Esophagus mucosa (tissue), 1 donor: Measurements from ENCODE around the gene HDAC9. TPM values are rescaled to one million over a fixed set of nuclear protein-coding genes. Genes with fewer than 3 reads are reported as not detected.
"Not testable (repeated sequence)": the region's sequence is repeated elsewhere in the genome, so short reads cannot be mapped to it uniquely, and the experiment has no call there.

Source experiments
- ATAC-seq: fragments of 200-7000 bp; cut with Tn5 transposase; one replicate; pipeline ENCODE4 v1.9.1; 2020
- total RNA-seq: library from RNA; stranded (reverse); gene quantifications from one replicate; pipeline ENCODE4 v1.2.4, GENCODE V29; 2023
- donor health status: DM: yes; HTN: yes; CAD: no.

HDAC9 gene
- total RNA-seq, 1 donor from 2014 or later: 2.4 TPM

DNA sequence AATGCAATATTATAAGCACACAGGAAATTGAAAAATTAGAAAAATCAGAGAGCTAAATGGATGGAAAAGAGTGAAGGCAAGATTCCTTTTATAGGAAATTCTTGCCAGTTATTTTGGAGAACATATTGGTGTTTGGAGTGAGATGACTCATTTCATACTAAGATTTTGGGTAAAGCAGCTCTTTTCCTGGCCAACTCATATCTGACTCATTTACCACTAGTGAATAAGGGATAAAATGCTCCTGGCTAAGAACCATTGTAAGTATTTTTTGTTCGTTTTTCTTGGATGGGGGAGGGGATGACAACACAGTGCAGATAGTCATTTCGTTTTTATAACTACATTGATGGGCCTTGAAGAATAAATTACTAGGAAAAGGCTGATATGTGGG, 482.6 kb downstream of the HDAC9 start:
- peak; percentile 45 for ATAC-seq

DNA sequence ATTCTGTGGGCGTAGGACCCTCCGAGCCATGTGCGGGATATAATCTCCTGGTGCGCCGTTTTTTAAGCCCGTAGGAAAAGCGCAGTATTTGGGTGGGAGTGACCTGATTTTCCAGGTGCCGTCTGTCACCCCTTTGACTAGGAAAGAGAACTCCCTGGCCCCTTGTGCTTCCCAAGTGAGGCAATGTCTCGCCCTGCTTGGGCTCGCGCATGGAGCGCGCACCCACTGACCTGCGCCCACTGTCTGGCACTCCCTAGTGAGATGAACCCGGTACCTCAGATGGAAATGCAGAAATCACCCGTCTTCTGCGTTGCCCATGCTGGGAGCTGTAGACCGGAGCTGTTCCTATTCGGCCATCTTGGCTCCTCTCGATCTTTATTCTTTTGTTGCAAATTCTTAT, 495.2 kb downstream of the HDAC9 start:
- not testable (repeated sequence) for ATAC-seq

DNA sequence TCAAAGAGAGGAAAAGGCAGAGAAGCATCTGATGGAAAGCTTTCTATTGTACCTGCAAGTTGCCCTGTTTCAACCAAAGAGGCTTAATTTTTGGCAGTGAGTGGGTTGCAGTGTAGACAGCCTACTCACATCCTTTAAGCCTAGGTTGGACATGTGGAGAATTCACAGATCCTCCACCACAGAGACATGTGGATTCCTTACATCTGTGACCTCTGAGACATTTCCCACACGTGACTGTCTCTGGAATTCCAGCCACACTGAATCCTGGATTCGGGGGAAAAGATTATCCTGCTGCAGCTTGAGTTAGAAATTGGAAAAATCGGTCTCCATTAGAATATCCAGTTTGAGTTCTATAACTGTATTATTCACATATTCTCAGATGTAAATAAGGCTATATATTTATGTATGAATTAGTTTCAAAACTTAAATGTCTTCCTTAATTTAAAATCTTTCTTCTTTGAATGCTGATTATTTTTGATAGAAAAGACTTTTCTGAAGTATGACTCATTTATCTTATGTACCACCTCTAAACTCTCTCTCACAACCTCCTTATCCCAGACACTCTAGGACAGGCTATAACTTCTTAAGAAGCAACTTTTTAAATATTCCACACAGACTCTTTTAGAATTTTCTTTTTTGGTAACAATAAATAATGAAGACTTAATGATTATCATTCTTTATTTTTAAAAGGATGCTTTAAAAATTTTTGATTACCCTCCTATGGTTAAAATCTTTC, 498.6 kb downstream of the HDAC9 start:
- ATAC-seq: no peak

DNA sequence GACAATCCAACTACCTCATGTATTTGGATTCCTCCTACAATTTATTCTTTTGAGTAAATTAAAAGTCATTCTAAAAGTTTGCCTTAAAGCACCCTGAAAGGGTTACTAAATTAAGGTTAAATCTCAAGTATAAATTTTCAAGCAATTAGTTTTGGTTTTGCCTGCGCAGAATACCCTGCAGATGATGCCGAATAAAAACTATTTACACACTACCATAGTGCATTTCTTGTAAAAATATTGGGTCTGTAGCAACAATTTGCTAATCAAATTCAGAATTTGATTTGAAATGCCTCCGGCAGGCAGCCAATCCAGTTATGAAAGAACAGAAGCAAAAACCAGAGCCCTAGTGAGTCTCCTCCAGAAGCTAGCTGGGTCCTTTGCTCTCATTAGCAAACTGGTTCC, 499.7 kb downstream of the HDAC9 start:
- no peak for ATAC-seq

DNA sequence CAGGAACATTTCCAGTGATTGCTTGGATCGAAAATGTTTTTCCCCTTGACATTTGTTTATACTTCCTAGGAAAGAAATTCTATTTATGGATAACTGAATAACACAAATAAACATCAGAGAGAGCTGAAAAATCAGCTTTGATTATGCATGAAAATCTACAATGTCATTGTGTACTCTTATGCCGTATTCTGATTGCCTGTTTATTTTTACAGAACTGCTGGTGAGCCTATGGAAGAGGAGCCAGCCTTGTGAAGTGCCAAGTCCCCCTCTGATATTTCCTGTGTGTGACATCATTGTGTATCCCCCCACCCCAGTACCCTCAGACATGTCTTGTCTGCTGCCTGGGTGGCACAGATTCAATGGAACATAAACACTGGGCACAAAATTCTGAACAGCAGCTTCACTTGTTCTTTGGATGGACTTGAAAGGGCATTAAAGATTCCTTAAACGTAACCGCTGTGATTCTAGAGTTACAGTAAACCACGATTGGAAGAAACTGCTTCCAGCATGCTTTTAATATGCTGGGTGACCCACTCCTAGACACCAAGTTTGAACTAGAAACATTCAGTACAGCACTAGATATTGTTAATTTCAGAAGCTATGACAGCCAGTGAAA, 500.4 kb downstream of the HDAC9 start:
- ATAC-seq: no peak

DNA sequence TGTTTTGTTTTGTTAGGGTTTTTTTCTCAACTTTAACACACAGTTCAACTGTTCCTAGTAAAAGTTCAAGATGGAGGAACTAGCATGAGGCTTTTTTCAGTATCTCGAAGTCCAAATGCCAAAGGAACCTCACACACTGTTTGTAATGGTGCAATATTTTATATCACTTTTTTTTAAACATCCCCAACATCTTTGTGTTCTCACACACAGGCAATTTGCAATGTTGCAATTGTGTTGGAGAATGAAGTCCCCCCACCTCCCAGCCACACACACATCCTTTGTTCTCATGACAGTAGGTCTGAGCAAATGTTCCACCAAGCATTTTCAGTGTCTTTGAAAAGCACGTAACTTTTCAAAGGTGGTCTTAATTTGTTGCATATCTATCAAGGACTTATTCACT, 501.0 kb downstream of the HDAC9 start:
- ATAC-seq: no peak

DNA sequence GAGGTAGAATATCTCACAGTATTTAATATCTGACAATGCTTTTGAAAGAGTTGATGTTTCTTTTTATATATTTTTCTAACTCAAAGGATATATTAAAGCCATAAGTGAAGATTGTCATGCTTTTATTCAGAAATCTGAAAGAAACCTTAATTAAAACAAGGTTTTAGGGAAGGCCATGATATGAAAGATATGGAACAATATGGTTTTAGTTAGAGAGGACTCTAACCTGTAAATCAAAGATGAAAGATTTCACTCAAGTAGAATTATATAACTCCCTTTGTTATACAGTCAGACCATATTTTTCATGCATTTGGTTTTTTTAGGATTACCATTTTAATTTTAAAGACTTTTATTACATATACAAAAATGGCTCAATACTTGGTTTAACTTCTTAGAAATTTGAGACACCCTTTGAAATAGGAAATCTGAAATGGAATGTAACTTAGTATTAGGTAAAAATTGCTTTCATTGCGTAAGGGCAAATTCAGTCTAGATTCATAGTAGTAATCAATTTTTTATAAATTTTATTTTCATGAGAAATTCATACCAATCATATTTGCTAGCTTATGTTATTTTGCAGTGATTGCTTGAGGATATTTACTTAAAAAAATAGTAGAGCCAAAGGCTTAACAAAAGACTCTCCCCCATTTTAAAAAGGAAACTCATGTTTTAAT, 502.1 kb downstream of the HDAC9 start:
- ATAC-seq: no peak

DNA sequence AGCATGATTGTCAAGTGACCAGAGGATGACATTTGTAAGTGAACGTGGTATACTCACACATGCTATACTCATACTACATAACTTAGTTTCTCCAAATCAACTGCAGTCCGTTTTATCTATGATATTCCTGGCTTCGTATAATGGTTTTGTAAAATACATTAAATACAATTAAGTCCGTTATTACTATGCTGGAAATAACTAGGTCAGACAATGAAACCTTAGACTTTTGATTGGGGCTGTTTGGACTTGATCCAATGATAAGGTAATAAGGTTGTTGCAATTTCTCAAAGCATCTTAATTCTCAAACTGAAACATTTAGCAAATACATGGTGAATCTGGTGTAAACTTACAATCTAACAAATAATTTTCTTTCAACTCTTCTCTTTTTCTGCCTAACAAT, 504.9 kb downstream of the HDAC9 start:
- no peak for ATAC-seq

DNA sequence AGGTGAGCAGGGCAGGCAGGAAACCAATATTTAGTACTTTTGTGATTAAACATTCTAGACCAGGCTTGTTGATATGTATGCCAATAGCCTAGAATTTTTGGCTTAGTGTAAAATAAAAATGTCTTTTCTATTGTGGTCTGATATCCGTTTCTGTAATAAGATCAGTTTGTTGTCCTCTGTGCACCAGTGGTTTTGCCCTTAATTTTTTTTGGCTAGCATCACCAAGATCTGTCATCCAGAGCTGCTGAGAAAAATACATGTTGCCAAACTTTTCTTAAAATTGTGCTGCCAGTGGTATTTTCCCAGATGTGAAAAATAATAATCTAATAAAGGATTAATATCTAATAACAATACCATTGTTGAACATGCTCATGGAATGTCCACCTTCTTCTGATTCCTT, 506.3 kb downstream of the HDAC9 start:
- ATAC-seq: no peak

DNA sequence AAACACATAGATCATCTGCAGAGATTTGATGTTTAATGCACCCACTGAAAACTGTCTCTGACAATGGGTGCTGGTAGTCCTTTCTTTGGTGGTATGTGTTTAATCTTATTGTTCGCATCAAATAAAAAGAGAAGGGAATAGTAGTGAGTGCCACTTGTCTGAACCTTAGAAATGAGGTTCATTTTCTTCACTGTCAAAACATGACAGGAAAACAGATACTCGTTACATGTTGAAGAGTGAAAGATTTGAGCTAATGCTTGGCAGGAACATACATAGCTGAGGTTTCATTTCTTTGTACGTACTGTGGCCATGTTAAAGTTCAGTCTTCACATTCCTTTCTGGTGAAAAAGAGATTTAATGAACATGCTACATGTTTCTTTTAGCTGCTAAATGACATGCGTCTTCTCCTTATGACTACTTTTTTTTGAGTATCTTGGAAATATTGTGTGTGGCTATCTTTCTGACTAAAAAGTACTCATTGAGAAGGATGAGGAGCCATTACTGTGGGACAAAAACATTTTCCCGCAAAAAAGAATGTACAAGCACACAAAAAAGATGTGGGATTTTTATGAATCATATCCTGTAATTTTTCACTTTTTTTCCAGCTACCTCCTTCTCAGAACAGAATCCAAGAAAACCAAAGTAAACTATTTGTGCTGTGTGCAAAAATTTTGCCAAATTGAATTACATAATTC, 513.8 kb downstream of the HDAC9 start:
- ATAC-seq: no peak

DNA sequence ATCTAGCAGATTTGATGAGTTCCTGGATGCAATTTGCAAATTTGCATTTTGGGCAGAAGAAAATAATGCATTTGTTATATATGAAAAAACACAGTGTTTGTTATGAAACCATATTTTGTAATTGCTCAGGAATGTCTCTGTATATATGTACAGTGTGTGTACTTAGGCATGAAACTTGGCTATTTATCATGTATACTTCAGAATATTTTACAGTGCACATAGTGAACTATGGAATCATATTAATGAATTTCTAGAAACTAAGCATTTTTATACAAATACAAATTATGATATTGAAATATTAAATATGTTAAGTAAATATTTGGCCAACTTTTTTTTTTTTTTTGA, 514.4 kb downstream of the HDAC9 start:
- no peak for ATAC-seq

DNA sequence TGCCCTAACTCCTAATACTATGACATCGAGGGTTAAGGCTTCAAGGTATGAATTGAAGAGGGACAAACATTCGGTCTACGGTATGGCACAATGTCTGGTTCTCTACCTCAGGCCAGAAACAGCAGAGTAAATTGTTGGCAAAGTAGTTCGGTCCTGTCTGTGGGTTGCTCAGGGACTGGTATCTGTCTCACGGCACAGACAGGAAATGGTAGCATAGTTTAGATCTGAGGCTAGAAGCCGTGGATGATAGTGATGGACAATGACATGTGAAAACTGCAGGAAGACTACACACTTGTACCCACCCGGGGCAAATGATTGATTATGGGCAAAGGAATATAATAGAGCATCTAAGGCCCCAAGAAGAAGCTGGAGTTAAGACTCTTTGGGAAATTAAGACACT, 515.7 kb downstream of the HDAC9 start:
- no peak for ATAC-seq

DNA sequence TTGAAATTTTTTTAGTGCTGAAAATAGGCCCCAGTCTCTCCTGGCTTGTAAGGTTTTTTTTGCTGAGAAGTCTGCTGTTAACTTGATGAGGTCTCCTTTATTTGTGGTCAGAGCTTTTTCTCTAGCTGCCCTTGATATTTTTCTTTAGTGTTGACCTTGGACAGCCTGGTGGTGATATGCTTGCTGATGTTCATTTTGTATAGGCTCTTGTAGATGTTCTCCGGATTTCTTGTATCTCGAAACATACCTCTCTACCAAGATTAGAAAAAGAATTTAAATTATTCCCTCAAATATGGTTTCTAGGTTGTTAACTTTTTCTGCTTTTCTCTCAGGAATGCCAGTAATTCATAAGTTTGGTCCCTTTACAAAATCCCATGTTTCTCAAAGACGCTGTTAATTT, 519.5 kb downstream of the HDAC9 start:
- no peak for ATAC-seq

DNA sequence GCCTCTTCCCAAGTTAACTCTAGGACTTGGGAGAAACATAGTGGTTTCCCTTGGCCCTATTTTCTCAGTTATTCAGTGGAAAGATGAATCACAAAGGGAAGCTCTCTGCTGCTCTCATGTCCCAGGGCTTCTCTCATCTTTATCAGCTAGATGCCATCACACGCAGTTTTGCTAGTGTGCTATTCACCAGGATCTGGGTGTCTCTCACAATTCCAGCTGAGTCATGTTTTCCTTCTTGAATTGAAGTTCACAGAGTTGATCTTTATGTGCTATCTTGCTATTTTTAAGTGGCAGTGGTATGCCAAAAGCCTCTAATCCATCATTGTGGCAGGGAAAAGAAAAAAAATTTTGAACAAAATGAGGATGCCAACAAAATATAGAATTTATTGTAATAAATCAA, 520.6 kb downstream of the HDAC9 start:
- no peak for ATAC-seq

DNA sequence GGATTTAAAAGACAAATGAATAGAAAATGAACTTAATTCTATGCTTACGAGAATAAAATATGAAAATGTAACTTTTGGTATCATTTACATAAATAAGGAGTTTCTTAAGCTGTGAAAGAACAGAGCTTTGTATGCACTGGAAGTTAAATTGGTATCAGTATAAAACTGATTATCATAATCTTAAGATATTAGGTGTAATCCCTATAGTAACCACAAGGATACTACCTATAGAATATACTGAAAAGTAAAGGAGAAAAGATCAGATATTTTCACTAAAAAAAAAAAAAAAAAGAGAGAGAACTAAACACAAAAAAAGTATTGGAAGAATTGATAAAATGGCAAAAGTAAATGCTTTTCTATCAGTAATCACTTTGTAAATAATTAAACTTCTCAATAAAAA, 521.8 kb downstream of the HDAC9 start:
- no peak for ATAC-seq

DNA sequence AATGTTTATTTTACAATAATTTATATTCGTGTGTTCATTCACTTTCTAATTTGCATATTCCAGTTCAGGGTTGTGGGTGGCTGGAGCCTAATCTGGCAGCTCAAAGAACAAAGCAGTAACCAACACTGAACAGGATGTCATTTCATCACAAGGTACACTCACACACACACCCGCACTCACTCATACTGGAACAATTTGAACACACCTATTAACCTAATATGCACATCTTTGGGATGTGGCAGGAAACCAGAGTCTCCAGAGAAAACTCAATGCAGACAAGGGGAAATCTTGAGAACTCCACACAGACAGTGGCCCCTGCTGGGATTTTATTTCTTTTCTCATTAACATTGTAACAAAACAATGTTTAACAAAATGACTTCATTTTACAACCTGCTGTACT, 524.5 kb downstream of the HDAC9 start:
- ATAC-seq: peak; percentile 95

DNA sequence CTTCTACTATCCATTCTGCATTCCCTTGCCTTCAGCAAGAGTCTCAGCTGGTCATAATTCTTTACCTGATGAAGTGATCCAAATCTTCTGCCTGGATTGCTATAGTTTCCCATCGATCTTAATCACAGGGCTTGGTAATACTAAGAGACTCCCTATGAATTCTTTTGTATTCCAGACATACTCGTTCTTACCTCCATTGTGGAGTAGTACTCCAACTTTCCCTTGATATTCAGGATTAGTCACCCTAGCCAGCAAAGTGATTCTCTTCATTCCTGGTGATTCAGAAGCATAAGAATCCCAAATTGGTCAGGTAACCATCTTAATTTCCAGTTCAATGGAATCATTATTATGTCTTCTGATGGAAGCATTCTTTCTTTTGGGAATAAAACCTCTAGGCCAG, 525.2 kb downstream of the HDAC9 start:
- peak; percentile 40 for ATAC-seq

DNA sequence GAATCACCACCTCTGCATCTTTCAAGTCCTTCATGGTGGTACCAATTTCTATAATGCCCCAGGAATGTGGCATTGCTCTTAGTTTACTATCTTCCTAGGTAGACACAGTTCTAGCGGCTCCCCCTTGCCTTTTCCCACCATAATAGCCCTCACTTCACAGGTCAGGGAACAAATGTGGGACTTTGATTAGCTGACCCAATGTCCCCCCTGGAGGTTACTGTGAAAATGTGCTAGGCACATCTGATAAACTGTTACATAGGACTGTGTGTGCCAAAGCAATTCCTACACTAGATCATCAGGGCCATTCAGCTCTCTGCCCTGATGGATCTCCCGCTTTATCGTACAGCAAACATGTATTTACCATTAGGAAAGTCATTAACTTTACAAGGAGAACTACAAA, 527.9 kb downstream of the HDAC9 start:
- no peak for ATAC-seq

DNA sequence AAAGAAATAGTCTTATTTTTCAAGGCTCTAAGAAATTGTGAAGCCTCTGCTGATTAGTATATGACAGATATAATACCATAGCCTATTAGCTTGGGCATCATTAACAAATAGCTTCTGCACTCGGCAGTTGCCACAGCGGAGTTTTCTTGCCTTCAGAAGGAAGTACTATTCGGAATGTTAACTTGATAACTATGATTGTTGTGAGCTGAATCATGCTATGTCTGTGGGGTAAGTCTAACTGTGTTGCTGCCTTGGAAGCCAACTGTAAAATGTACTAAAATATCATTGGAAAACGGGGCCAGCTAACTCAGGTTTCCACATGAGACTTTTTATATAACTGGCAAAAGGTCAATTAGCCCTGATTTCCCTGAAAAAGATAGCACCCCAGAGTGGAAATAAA, 528.7 kb downstream of the HDAC9 start:
- ATAC-seq: no peak

DNA sequence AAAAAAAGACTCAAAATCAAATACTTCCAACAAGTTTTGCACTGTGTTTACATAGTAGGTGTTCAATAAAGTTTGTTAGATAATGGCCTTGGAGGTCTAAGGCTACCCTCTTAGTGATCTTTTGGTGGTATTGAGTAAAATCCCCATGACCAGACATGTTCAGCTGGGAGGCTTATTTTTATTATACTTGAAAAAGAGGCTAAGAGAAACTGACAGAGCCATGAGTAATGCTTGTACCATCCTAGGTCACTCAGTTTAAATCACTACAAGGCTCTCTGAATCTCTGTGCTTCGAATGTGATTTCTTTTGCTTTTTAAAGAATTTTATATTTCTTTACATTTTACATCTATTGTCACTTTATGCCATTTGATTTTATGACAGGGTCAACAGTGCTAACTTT, 531.3 kb downstream of the HDAC9 start:
- no peak for ATAC-seq

DNA sequence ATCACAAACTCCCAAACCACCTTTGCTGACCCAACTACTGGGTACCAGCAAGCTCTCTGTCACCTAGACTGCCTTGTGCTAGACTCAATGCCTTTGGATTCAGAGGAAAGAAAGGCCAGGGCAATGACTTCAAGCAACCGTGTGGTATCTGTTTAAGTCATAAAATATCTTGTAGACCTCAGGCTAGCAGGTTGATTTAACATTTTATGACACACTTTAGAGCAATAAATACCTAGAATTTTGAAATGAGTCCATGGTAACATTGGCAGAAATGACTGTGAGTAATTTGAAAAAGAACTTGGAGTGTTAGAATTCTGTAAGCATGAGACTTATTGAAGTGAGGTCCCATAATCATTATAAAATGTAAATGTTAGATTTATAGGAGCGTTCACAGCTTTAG, 534.7 kb downstream of the HDAC9 start:
- no peak for ATAC-seq

DNA sequence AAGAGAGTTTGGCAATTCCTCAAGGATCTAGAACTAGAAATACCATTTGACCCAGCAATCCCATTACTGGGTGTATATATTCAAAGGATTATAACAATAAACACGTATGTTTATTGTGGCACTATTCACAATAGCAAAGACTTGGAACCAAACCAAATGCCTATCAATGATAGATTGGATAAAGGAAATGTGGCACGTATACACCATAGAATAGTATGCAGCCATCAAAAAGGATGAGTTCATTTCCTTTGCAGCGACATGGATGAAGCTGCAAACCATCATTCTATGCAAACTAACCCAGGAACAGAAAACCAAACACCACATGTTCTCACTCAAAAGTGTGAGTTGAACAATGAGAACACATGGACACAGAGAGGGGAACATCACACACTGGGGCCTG, 537.4 kb downstream of the HDAC9 start:
- not testable (repeated sequence) for ATAC-seq

DNA sequence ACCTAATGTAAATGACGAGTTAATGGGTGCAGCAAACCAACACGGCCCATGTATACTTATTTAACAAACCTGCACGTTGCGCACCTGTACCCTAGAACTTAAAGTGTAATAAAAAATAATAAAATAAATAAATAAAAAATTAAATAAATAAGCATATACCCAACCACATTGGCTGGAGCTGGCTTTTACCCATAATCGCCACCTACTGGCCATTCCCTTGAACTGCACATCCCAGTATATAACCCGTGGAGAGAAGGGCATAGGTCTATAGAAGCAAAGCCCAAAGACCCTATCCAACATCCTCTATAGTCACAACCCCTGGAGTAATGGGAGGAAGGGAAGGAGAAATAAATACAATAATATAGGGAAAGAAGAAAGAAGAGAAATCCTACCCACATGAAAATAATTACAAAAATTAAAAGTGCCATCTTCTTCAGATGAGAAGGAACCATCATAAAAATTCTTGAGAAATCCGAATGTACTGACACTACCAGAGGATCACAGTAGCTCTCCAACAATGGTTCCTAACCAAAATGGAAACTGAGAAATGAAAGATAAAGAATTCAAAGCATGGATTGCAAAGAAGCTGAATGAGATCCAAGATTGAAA, 556.3 kb downstream of the HDAC9 start:
- ATAC-seq: peak; percentile 64
